Body of pancreas (tissue), 4 donors: ENCODE measurements around the gene CSRP1.

ENCODE experiments used
- POLR2A ChIP-seq, 3 donors: fragments of 450-650 bp; IDR thresholded peaks; one replicate each; pipeline ENCODE4 v1.6.1; 2016; ENCODE audit warnings: antibody characterized with exemption in 3 of 3, mild to moderate bottlenecking in 2 of 3
- TF ChIP-seq, protein P1 (sequence below), 7 experiments: fragments of 450-650 bp in 4 of 7; fragments of 200-600 bp in 3 of 7; sonication (generic) in 3 of 7; IDR thresholded peaks; one replicate each; pipeline ENCODE4 v1.5.1; 2016 to 2019; ENCODE audit warnings: antibody characterized with exemption in 7 of 7

- TF ChIP-seq, protein P1, sequence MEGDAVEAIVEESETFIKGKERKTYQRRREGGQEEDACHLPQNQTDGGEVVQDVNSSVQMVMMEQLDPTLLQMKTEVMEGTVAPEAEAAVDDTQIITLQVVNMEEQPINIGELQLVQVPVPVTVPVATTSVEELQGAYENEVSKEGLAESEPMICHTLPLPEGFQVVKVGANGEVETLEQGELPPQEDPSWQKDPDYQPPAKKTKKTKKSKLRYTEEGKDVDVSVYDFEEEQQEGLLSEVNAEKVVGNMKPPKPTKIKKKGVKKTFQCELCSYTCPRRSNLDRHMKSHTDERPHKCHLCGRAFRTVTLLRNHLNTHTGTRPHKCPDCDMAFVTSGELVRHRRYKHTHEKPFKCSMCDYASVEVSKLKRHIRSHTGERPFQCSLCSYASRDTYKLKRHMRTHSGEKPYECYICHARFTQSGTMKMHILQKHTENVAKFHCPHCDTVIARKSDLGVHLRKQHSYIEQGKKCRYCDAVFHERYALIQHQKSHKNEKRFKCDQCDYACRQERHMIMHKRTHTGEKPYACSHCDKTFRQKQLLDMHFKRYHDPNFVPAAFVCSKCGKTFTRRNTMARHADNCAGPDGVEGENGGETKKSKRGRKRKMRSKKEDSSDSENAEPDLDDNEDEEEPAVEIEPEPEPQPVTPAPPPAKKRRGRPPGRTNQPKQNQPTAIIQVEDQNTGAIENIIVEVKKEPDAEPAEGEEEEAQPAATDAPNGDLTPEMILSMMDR (IDR thresholded peaks at IDR 0.05) = no peak
- TF ChIP-seq POLR2A (IDR thresholded peaks at IDR 0.05) = no peak
Measured at GRCh38 chr1:201525193-201525778, 18.4 kb upstream of the CSRP1 start.
